HL-60 (cell line): Measurements from ENCODE around the gene RBMX.

Source experiments
- POLR2AphosphoS5 ChIP-seq: IDR thresholded peaks from 2 replicates; pipeline ENCODE4 v1.6.1; 2012; ENCODE audit warnings: low read depth
- TF ChIP-seq, protein P1 (sequence below): IDR thresholded peaks from one replicate; pipeline ENCODE4 v1.5.1; 2011; ENCODE audit warnings: low read length, control low read depth, inconsistent platforms; ENCODE audit not compliant: insufficient read depth
- TF ChIP-seq, protein P2 (sequence below): IDR thresholded peaks from 2 replicates; pipeline ENCODE4 v1.6.1; 2012; ENCODE audit warnings: low read depth; ENCODE audit not compliant: insufficient replicate concordance

DNA sequence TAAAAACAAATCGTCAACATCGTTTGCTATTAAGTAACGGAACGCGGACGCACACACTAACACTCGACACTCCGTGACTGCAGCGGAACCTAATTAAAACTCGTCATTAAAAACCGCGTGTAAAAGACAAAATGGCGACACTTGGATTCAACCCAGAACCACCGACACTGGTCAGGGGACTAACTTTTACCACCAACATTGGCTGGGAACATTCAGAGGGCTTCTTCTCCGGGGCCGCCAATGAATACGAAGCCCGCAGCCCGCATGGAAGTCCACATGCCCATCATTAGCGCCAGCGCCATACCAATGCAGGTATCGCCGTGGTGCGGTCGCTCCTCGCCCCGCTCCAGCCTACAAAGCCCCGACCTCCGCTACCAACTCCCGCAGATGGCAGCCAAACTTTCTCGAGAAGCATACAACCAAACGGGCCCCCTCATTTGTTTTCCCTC lies 498 bp downstream of the RBMX start:
- TF ChIP-seq, protein P1, sequence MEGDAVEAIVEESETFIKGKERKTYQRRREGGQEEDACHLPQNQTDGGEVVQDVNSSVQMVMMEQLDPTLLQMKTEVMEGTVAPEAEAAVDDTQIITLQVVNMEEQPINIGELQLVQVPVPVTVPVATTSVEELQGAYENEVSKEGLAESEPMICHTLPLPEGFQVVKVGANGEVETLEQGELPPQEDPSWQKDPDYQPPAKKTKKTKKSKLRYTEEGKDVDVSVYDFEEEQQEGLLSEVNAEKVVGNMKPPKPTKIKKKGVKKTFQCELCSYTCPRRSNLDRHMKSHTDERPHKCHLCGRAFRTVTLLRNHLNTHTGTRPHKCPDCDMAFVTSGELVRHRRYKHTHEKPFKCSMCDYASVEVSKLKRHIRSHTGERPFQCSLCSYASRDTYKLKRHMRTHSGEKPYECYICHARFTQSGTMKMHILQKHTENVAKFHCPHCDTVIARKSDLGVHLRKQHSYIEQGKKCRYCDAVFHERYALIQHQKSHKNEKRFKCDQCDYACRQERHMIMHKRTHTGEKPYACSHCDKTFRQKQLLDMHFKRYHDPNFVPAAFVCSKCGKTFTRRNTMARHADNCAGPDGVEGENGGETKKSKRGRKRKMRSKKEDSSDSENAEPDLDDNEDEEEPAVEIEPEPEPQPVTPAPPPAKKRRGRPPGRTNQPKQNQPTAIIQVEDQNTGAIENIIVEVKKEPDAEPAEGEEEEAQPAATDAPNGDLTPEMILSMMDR = no peak
- no peak for TF ChIP-seq POLR2AphosphoS5
- TF ChIP-seq, protein P2, sequence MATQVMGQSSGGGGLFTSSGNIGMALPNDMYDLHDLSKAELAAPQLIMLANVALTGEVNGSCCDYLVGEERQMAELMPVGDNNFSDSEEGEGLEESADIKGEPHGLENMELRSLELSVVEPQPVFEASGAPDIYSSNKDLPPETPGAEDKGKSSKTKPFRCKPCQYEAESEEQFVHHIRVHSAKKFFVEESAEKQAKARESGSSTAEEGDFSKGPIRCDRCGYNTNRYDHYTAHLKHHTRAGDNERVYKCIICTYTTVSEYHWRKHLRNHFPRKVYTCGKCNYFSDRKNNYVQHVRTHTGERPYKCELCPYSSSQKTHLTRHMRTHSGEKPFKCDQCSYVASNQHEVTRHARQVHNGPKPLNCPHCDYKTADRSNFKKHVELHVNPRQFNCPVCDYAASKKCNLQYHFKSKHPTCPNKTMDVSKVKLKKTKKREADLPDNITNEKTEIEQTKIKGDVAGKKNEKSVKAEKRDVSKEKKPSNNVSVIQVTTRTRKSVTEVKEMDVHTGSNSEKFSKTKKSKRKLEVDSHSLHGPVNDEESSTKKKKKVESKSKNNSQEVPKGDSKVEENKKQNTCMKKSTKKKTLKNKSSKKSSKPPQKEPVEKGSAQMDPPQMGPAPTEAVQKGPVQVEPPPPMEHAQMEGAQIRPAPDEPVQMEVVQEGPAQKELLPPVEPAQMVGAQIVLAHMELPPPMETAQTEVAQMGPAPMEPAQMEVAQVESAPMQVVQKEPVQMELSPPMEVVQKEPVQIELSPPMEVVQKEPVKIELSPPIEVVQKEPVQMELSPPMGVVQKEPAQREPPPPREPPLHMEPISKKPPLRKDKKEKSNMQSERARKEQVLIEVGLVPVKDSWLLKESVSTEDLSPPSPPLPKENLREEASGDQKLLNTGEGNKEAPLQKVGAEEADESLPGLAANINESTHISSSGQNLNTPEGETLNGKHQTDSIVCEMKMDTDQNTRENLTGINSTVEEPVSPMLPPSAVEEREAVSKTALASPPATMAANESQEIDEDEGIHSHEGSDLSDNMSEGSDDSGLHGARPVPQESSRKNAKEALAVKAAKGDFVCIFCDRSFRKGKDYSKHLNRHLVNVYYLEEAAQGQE = no peak
